Activated CD8-positive, alpha-beta T cell treated with anti-CD3 and anti-CD28 coated beads for 36 hours (primary cell): ENCODE data around the gene L1CAM. TPM values are rescaled to one million over a fixed set of nuclear protein-coding genes. Genes with fewer than 3 reads are reported as not detected.

Experiments
- ATAC-seq: fragments of 200-7000 bp; cut with Tn5 transposase; one replicate; pipeline ENCODE4 v1.10.0; 2021; ENCODE audit warnings: mild to moderate bottlenecking, moderate library complexity
- CTCF ChIA-PET: fragments of 350-600 bp; sonication (Branson Sonifier 250); formaldehyde crosslinking; loops from one replicate; lab custom pipeline; 2021; ENCODE audit warnings: antibody characterized with exemption; lab: Charles Lee
- POLR2A ChIA-PET: fragments of 350-600 bp; sonication (Branson Sonifier 250); formaldehyde crosslinking; loops from one replicate; lab custom pipeline; 2021; ENCODE audit warnings: antibody characterized with exemption; lab: Charles Lee
- DNase-seq: peaks from one replicate; pipeline ENCODE4 v3.0.0-alpha.2; 2020
- H3K27ac Mint-ChIP-seq: one replicate; pipeline ENCODE4 v1.8.0; 2021; ENCODE audit warnings: mild to moderate bottlenecking, mixed read lengths
- H3K27me3 Mint-ChIP-seq: one replicate; pipeline ENCODE4 v1.8.0; 2021; ENCODE audit warnings: mixed read lengths
- H3K36me3 Mint-ChIP-seq: one replicate; pipeline ENCODE4 v1.8.0; 2021; ENCODE audit warnings: low read depth, mixed read lengths
- H3K4me1 Mint-ChIP-seq: one replicate; pipeline ENCODE4 v1.8.0; 2021; ENCODE audit warnings: low read depth, mixed read lengths
- H3K4me3 Mint-ChIP-seq: one replicate; pipeline ENCODE4 v1.8.0; 2021; ENCODE audit warnings: mild to moderate bottlenecking, moderate library complexity, mixed read lengths
- H3K9me3 Mint-ChIP-seq: one replicate; pipeline ENCODE4 v1.8.0; 2021; ENCODE audit warnings: mixed read lengths
- CTCF ChIP-seq: fragments of 200-600 bp; IDR thresholded peaks from one replicate; pipeline ENCODE4 v1.8.0; 2022; ENCODE audit warnings: antibody characterized with exemption, mild to moderate bottlenecking
- intact Hi-C: fragments of 100-400 bp; cut with micrococcal nuclease; formaldehyde crosslinking; loops from one replicate; pipeline ENCODE4 v1.10.0; 2022
- total RNA-seq, 2 experiments: library from RNA; stranded (reverse); gene quantifications; one replicate each; pipeline ENCODE4 v1.2.3, GENCODE V29; 2021

L1CAM gene
- total RNA-seq, 2 experiments from 2014 or later: 2.1 to 2.2 TPM

GRCh38 chrX:153827016-153827415, 59.0 kb downstream of the L1CAM start:
- peaks cover 3% of the 10 kb centered on the region for H3K27me3 Mint-ChIP-seq
- ATAC-seq (no peak), DNase-seq (no peak)
- intact Hi-C loops: no loop called here
- no peak overlapping the region for H3K4me3 Mint-ChIP-seq
- H3K9me3 Mint-ChIP-seq: no peaks in the 10 kb centered on the region
- CTCF ChIA-PET: no interaction called here
- POLR2A ChIA-PET: no interaction called here
- TF ChIP-seq CTCF: no peak
- peaks cover 14% of the 10 kb centered on the region for H3K4me1 Mint-ChIP-seq
- no peak overlapping the region for H3K27ac Mint-ChIP-seq
- no peaks in the 10 kb centered on the region for H3K36me3 Mint-ChIP-seq

DNA sequence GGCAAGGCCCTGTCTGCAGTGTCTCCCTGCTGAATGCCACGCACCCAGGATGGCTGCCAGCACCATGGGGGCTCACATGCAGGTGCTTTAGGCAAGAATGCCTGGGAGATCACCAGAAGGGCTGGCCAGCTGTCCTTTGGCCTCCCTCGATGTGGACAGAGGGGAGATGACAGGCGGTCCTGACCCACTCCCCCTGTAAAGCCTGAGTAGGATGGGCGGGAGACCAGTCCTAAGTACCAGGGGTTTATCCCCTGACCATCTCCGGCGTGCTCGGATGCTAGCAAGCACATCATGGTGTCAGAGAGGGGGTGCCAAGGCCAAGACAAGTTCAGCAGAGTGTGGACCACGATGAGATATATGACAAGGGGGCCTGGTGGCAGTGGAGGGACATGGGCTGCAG, 60.9 kb downstream of the L1CAM start:
- ChIA-PET CTCF (no interaction called here), POLR2A (no interaction called here)
- Mint-ChIP-seq H3K4me1 (peaks cover 25% of the 10 kb centered on the region), H3K4me3 (no peak overlapping the region), H3K27me3 (peaks cover 3% of the 10 kb centered on the region), H3K27ac (no peak overlapping the region), H3K9me3 (no peaks in the 10 kb centered on the region), H3K36me3 (no peaks in the 10 kb centered on the region)
- intact Hi-C loops: no loop called here
- DNase-seq: no peak
- no peak for ATAC-seq
- no peak for TF ChIP-seq CTCF

DNA sequence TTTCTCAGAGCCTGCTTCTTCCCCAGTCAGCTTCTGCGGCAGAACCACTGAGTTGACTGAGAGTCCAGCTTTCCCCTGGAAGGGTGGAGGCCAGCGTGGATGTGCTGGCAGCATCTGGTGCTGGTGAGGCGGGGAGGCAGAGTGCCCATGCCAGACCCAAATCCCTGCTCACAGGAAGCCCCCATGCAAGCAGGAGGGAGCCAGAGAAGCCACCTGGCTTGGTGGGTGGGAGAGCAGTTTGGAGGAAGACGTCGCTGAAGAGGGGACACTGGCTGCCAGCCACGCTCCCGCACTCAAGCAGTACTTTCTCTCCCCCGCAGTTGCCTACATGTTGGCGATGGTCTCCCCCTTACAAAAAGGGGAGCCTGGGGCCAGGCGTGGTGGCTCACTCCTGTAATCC, 61.6 kb downstream of the L1CAM start:
- no peaks in the 10 kb centered on the region for H3K36me3 Mint-ChIP-seq

GRCh38 chrX:153821066-153821465, 64.9 kb downstream of the L1CAM start:
- no peak for TF ChIP-seq CTCF
- ATAC-seq (no peak), DNase-seq (no peak)
- Mint-ChIP-seq H3K4me3 (no peak overlapping the region), H3K27ac (no peak overlapping the region), H3K36me3 (no peaks in the 10 kb centered on the region), H3K9me3 (no peaks in the 10 kb centered on the region), H3K27me3 (peaks cover 4% of the 10 kb centered on the region), H3K4me1 (peaks cover 32% of the 10 kb centered on the region)
- ChIA-PET CTCF (no interaction called here), POLR2A (no interaction called here)
- intact Hi-C loops: no loop called here

More for the DNA sequence above, 61.6 kb downstream of the L1CAM start:
- DNase-seq (no peak), ATAC-seq (no peak)
- CTCF ChIA-PET: no interaction called here
- Mint-ChIP-seq H3K9me3 (no peaks in the 10 kb centered on the region), H3K4me3 (no peak overlapping the region), H3K27me3 (peaks cover 3% of the 10 kb centered on the region), H3K27ac (no peak overlapping the region), H3K4me1 (peaks cover 29% of the 10 kb centered on the region)
- no peak for TF ChIP-seq CTCF
- POLR2A ChIA-PET: no interaction called here
- intact Hi-C loops: no loop called here

DNA sequence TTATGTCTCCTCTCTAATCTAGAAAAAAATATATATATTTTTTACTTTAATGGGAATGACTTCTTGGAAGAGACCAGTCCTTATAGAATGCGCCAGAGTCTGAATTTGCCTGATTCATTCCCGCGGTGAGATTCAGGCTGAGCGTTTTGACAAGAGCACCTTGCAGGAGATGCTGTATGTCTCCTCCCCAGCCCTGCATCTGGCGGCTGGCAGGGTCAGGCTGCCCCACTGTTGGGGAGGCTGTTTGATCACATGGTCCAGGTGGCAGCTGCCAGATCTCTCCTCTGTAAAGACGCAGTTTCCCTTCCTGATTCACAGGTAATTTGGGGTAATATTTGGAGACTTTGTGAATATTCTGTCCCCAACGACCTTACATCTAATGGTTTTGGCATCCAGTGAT, 65.4 kb downstream of the L1CAM start:
- Mint-ChIP-seq H3K4me1 (peaks cover 32% of the 10 kb centered on the region), H3K36me3 (no peaks in the 10 kb centered on the region), H3K27me3 (peaks cover 4% of the 10 kb centered on the region), H3K27ac (no peak overlapping the region), H3K4me3 (no peak overlapping the region), H3K9me3 (no peaks in the 10 kb centered on the region)
- ATAC-seq: no peak
- ChIA-PET POLR2A (no interaction called here), CTCF (no interaction called here)
- intact Hi-C loops: no loop called here
- TF ChIP-seq CTCF: no peak
- DNase-seq: no peak
